LNCaP clone FGC (cell line): Measurements from ENCODE around the gene ENO2.

ENCODE experiments used
- DNase-seq: peaks from one replicate; pipeline ENCODE4 v3.0.0-alpha.2; 2011; ENCODE audit warnings: low read depth
- H3K4me3 ChIP-seq: 2 replicates; pipeline ENCODE4 v1.5.1; 2011; ENCODE audit warnings: mild to moderate bottlenecking, low read depth, low read length, control low read depth
- TF ChIP-seq, protein P1 (sequence below): IDR thresholded peaks from 2 replicates; pipeline ENCODE4 v1.5.1; 2012; ENCODE audit warnings: mild to moderate bottlenecking; ENCODE audit not compliant: control insufficient read depth, insufficient read depth; ENCODE audit errors: extremely low read depth

The ENO2 gene

GRCh38 chr12:6956021-6956727 is 41.8 kb downstream of the ENO2 start:
- DNase-seq, result no peak
- no peak overlapping the region for H3K4me3 ChIP-seq
- TF ChIP-seq, protein P1, sequence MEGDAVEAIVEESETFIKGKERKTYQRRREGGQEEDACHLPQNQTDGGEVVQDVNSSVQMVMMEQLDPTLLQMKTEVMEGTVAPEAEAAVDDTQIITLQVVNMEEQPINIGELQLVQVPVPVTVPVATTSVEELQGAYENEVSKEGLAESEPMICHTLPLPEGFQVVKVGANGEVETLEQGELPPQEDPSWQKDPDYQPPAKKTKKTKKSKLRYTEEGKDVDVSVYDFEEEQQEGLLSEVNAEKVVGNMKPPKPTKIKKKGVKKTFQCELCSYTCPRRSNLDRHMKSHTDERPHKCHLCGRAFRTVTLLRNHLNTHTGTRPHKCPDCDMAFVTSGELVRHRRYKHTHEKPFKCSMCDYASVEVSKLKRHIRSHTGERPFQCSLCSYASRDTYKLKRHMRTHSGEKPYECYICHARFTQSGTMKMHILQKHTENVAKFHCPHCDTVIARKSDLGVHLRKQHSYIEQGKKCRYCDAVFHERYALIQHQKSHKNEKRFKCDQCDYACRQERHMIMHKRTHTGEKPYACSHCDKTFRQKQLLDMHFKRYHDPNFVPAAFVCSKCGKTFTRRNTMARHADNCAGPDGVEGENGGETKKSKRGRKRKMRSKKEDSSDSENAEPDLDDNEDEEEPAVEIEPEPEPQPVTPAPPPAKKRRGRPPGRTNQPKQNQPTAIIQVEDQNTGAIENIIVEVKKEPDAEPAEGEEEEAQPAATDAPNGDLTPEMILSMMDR, result no peak

GRCh38 chr12:6957151-6957701 is 42.8 kb downstream of the ENO2 start:
- TF ChIP-seq, protein P1, result no peak
- no peak for DNase-seq
- H3K4me3 ChIP-seq, result no peak overlapping the region

DNA sequence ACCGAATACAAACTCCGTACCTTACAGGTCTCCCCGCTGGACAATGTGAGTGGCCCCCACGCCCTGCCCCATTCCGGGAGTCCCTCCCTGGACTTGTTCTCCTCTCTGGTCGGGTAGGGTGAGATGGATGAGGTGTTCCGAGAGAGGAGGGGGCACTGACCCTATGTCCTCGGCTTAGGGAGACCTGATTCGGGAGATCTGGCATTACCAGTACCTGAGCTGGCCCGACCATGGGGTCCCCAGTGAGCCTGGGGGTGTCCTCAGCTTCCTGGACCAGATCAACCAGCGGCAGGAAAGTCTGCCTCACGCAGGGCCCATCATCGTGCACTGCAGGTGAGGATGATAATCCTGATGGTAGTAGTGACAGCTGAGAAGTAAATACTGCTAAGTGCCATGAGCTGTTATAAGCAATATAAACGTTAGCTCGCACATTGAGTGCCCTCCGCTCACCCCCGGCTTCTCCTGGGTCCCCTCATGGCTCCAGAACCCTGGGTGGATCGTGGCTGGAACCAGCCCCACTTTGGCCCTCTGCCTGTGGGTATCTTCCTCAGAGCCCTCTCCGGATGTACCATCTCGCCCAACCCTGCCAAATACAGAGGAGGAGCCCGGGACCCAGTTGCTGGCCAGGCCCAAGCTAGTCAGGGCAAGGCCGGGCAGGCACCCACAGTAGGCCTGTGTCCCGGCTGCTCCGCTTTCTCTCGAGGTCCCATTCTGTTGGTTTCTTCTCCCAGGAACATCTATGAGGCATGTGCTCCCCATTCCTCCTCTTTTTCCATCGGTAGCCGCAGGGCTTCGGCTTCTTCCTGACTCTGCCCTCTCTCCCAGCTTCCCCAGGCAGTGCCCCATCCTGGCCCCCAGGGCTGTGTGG is 43.6 kb downstream of the ENO2 start:
- TF ChIP-seq, protein P1, result no peak
- H3K4me3 ChIP-seq, result no peak overlapping the region

DNA sequence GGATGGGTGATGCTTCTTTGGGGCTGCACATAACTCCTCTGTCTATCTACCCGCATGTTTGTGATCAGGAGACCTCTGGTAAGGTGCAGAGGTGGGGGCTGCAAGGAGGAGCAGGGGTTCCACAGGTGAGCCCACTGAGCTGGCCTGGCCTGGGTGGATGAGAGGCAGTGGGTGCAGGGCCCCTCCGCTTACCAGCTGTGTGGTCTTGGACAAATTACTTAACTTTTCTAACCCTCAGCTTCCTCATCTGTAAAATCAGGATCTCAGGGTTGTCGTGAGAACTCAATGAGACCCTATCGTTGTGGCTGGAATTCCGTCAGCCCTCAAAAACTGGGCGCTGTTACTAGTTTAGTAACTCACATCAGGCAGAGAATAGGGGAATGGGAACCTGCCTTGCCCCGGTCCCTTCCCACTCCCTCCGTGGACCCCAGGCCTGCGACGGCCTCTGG is 44.3 kb downstream of the ENO2 start:
- DNase-seq, result no peak
- TF ChIP-seq, protein P1, result no peak
- H3K4me3 ChIP-seq, result no peak overlapping the region

More for the DNA sequence above, 43.6 kb downstream of the ENO2 start:
- no peak for DNase-seq

DNA sequence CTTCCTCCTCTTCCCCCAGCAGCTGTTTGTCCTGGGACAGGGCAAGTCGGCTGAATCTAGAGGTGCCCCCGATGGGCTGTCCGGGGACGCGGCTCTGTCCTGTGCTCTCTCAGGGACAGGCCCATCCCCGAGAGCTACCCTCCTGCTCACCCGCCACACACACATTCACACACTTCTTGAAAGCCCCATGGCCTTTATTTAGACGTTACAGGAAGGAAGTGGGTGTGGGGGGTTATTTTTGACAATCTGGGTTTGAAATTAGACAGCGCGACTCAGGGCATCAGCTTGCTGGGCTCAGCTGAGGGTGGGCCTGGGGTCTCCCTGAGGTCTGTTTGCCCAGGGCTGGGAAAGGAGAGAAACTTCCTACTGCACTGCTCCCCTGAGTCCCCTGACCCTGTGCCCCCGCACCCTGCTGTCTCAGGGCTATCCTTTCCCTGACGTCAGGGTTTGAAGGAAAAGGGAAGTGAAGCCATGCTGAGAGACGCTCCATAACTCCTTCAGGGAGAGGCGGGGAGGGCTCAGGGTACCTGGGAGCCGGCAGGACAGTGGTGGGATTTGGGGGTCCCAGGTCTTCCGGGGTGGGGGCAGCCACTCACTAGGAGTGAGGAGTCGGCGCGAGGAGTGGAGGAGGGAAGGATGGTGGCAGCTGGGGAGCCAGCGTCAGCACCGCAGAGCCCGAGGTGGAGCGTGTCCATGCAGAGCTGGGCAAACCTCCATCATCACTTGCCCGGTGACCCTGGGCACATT is 44.9 kb downstream of the ENO2 start:
- H3K4me3 ChIP-seq, result no peak overlapping the region

GRCh38 chr12:6959805-6960592 is 45.6 kb downstream of the ENO2 start:
- H3K4me3 ChIP-seq, result no peak overlapping the region
- TF ChIP-seq, protein P1, result no peak
- DNase-seq, result no peak

More for the DNA sequence above, 44.9 kb downstream of the ENO2 start:
- DNase-seq, result no peak
- TF ChIP-seq, protein P1, result no peak
